Measurements from ENCODE around the gene PHETA1.

Gene PHETA1

DNA sequence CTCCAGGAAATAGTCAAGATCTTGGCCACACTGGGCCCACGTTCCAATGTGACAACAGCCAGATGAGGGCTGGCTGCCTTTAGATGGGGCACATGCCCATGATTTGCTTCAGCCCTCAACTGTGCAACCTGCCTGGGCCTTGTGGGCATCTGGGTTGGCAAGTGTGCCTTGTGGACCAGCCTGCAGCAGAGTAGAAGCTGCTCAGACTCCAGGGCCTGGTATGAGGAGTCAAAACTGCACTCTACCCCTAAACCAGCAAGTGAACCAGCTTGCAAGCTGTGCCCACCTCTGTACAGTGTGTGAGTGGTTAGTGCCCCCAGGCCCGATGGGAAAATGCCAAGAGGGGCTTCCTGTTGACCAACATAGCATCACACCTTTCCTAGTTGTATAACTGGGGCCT, 17.9 kb downstream of the PHETA1 start:
- no peak for TF ChIP-seq NFRKB (IDR thresholded peaks at IDR 0.05)
- POLR2A ChIA-PET, result no interaction called here
- CTCF ChIA-PET, result no interaction called here

DNA sequence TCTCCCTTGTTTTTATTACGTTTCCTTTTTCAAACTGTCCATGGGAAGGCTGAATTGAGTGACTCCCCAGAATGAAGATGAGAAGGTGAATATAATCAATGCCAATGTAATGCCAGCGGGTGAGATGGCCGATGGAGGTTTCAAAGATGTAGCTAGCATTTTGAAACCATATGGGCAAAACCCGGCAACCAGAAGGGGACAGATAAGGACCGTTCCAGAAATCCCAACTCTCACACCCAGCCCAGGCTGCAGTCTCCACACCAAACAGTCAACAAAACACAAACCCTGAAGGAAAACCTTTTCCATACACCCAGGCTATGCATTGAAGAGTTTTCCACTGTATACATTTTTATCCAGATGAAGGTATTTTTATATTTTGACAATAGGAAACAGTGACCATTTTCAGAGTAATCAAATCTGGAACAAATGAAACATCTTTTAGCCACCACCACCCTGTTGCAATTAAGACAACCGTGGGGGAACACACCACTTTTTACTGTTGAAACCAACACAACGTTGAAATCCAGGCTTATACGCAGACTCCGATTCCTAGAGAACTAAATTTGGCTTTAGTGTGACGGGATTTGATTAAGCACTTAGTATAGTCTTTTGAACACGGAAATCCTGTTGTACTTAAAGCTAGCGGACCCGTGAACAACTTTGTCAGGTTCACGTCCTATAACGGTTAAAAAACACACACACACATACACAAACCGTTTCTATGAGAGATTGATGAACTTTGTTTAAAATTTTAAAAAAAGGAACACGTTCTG, 19.0 kb downstream of the PHETA1 start:
- ChIA-PET POLR2A (no interaction called here), CTCF (no interaction called here)
- no peak for DNase-seq (ENCODE audit: extremely low spot score)
- TF ChIP-seq ZNF384 (IDR thresholded peaks at IDR 0.05), result no peak

More for the DNA sequence above, 17.9 kb downstream of the PHETA1 start:
- DNase-seq (ENCODE audit: extremely low spot score), result no peak

DNA sequence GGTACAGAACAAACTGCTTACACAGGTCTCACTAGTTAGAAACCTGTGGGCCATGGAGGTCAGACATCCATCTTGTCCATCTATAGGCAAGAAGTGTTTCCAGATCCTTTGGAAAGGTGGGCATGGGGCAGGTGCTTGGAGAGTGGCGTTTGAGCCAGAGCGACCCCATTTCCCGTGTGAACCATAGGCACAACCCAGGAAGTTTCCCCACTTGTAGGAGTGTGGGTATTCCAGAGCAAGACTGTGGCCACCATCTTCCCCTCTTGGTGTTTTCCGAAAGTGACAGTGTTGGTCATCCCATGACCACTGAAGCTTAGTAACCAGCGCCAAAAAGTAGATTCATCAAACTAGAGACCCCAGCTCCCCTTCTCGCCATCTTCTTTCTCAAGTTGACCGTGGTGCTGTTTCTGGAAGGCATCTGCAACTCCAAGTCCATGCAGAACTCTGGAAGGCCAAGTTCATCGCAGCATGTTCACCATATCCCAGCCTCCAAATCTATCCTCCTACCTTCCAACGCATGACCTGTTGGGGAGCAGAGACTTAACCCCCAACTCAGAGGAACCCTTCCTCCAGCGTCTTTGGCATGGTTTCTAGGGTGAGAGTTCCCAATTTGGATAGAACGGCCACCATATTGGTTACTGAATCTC, 19.7 kb downstream of the PHETA1 start:
- POLR2A ChIA-PET, result no interaction called here
- no peak for TF ChIP-seq NFRKB (IDR thresholded peaks at IDR 0.05)
- no peak for TF ChIP-seq ZNF384 (IDR thresholded peaks at IDR 0.05)
- no peak for TF ChIP-seq CTBP1 (IDR thresholded peaks at IDR 0.05; ENCODE audit: borderline replicate concordance)
- TF ChIP-seq TARDBP (IDR thresholded peaks at IDR 0.05), result no peak
- TF ChIP-seq ARNT (IDR thresholded peaks at IDR 0.05), result no peak
- no peak for DNase-seq (ENCODE audit: extremely low spot score)
- CTCF ChIA-PET, result no interaction called here

DNA sequence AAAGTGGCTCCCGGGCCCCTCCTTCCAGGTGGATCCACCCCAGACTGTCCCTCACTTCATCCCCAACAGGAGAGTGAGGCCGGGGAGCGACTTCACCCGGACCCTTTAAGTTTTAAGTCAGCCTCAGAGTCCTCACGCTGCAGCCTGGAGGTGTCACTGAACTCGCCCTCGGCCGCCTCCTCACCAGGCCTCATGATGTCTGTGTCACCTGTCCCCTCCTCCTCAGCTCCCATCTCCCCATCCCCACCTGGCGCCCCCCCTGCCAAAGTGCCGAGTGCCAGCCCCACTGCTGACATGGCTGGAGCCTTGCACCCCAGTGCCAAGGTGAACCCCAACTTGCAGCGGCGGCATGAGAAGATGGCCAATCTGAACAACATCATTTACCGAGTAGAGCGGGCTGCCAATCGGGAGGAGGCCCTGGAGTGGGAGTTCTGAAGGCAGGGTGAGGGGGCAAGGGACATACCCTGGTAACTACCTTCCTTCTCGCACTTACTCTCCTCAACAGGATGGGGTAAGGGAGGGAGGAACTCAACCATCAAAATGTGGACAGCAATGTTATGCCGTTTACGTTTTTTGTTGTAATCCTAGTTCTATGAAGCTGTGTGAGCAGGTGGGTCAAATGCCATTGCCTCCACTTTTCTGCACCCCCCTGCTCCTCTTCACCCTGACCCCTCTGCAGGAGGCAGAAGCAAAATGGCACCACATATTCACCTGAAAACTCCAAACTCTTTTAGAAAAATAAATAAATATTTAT, 20.8 kb downstream of the PHETA1 start:
- no peak for DNase-seq (ENCODE audit: extremely low spot score)
- POLR2A ChIA-PET, result no interaction called here
- CTCF ChIA-PET, result no interaction called here
- TF ChIP-seq CTBP1 (IDR thresholded peaks at IDR 0.05; ENCODE audit: borderline replicate concordance) (no peak), FOXK2 (IDR thresholded peaks at IDR 0.05) (no peak), LEF1 (IDR thresholded peaks at IDR 0.05; ENCODE audit: borderline replicate concordance) (no peak), ELF4 (IDR thresholded peaks at IDR 0.05) (no peak), SP1 (IDR thresholded peaks at IDR 0.05) (no peak), SUZ12 (IDR thresholded peaks at IDR 0.05) (no peak), FOXA1 (IDR thresholded peaks at IDR 0.05) (no peak), ARNT (IDR thresholded peaks at IDR 0.05) (no peak), NFRKB (IDR thresholded peaks at IDR 0.05) (no peak), BHLHE40 (IDR thresholded peaks at IDR 0.05; ENCODE audit: borderline replicate concordance) (no peak), ZNF384 (IDR thresholded peaks at IDR 0.05) (no peak), FOXM1 (IDR thresholded peaks at IDR 0.05; ENCODE audit: borderline replicate concordance) (no peak), TARDBP (IDR thresholded peaks at IDR 0.05) (no peak), L3MBTL2 (conservative IDR thresholded peaks at IDR 0.05) (no peak), HDGF (IDR thresholded peaks at IDR 0.05; ENCODE audit: borderline replicate concordance) (no peak)
- TF ChIP-seq, protein P1, sequence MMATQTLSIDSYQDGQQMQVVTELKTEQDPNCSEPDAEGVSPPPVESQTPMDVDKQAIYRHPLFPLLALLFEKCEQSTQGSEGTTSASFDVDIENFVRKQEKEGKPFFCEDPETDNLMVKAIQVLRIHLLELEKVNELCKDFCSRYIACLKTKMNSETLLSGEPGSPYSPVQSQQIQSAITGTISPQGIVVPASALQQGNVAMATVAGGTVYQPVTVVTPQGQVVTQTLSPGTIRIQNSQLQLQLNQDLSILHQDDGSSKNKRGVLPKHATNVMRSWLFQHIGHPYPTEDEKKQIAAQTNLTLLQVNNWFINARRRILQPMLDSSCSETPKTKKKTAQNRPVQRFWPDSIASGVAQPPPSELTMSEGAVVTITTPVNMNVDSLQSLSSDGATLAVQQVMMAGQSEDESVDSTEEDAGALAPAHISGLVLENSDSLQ (IDR thresholded peaks at IDR 0.05), result no peak

DNA sequence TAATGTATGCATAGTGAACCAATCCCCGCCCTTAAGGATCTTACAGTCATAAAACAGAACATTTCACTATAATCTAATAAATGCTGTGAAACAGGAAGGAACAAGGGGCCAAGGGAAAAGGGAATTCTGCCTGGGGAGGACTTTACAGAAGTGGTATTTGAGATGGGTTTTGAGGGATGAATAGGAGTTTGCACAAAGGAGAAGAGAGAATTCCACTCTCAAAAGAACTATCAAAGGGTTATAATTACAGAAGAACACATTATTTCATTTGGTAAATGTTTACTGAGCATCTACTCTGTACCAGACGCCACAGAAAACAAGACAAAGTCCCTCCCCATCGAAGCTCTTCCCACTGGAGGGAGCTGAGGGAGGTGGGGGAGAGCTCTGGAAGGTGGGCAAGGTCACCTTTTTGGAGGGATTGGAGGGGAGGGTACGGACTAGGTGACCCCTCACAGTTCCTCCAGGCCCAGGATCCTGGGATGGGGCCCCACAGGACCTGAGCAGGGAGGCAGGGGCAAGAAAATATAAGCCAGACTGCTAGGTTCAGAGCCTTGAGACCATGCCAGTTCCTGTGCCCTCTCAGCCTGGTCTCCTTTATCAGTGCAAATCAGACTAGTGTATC, 24.5 kb downstream of the PHETA1 start:
- CTCF ChIA-PET, result no interaction called here
- TF ChIP-seq ZNF384 (IDR thresholded peaks at IDR 0.05) (no peak), TARDBP (IDR thresholded peaks at IDR 0.05) (no peak), CTBP1 (IDR thresholded peaks at IDR 0.05; ENCODE audit: borderline replicate concordance) (no peak), FOXK2 (IDR thresholded peaks at IDR 0.05) (no peak), LEF1 (IDR thresholded peaks at IDR 0.05; ENCODE audit: borderline replicate concordance) (no peak), HDGF (IDR thresholded peaks at IDR 0.05; ENCODE audit: borderline replicate concordance) (no peak)
- TF ChIP-seq, protein P1 (IDR thresholded peaks at IDR 0.05), result no peak
- POLR2A ChIA-PET, result no interaction called here
- no peak for DNase-seq (ENCODE audit: extremely low spot score)

DNA sequence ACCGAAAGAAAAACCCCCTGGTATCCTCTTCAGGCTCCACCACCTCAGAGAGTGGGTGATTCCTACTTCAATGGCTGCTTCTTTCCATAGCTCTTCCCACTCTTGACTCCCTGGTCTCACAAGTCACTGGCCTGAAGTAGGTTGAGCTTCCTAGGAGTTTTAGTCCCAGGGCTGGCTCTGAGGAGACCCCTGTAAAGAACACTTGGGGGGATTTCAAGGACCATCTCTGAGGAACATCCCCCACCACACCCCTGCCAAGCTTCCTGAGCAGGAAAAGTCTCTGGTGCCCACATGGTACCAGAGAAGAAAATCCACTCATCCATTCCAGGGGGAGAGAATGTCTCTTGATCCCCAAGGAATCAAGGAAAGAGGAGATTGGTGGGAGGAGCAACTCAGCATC, 25.7 kb downstream of the PHETA1 start:
- no peak for TF ChIP-seq FOXM1 (IDR thresholded peaks at IDR 0.05; ENCODE audit: borderline replicate concordance)
- no peak for DNase-seq (ENCODE audit: extremely low spot score)
- ChIA-PET CTCF (interaction anchor here (1.1 kb wide), 1 partner anchor 54 kb away, joined by 3 read pairs; no protein-coding TSS in a partner anchor), POLR2A (no interaction called here)

DNA sequence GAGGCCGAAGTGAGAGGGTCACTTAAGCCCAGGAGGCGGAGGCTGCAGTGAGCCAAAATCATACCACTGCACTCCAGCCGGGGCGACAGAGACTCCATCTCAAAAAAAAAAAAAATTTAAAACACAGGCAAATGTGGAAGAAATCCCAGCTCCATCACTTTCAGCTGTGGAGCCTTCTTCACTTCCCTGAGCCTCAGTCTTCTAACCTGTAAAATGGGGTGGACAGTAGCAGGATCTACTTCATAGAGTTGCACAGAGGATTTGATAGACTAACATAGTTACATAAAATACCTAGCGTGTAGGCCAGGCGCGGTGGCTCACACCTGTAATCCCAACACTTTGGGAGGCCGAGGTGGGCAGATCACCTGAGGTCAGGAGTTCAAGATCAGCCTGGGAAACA, 26.5 kb downstream of the PHETA1 start:
- ChIA-PET CTCF (interaction anchor here (1.0 kb wide), 1 partner anchor 11 kb away, joined by 4 read pairs; no protein-coding TSS in a partner anchor), POLR2A (no interaction called here)

More for the DNA sequence above, 26.5 kb downstream of the PHETA1 start:
- DNase-seq (ENCODE audit: extremely low spot score), result no peak
- TF ChIP-seq CTBP1 (IDR thresholded peaks at IDR 0.05; ENCODE audit: borderline replicate concordance) (no peak), ARNT (IDR thresholded peaks at IDR 0.05) (no peak), BHLHE40 (IDR thresholded peaks at IDR 0.05; ENCODE audit: borderline replicate concordance) (no peak)

Measured in HEK293T (cell line).